DMS53 (cell line): ENCODE data around the gene LRBA.
A peak's percentile ranks its signal among the peaks of the same experiment; 100 is the strongest.

ENCODE experiments used
- DNase-seq: peaks from one replicate; lab custom pipeline; 2025; lab: John Stamatoyannopoulos, UW

LRBA gene

DNA sequence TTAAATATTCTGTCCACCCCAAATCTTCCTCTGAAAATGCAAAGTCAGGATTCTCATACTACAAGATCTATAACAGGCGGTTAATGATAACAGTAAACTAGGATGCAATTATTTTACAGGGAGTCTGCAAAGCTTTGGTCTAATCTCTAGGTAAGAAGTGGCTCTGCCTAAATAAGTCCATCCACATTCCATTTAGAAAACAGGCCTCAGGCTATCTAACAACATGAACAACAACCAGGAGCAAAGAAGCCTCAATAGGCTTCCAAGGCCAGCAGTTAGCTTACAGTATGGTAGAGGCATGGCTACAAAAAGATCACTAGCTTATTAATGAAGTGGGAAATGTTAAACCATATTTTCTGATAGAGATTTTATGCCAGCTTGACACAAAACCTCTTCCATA lies 426.8 kb downstream of the LRBA start:
- DNase-seq = no peak

DNA sequence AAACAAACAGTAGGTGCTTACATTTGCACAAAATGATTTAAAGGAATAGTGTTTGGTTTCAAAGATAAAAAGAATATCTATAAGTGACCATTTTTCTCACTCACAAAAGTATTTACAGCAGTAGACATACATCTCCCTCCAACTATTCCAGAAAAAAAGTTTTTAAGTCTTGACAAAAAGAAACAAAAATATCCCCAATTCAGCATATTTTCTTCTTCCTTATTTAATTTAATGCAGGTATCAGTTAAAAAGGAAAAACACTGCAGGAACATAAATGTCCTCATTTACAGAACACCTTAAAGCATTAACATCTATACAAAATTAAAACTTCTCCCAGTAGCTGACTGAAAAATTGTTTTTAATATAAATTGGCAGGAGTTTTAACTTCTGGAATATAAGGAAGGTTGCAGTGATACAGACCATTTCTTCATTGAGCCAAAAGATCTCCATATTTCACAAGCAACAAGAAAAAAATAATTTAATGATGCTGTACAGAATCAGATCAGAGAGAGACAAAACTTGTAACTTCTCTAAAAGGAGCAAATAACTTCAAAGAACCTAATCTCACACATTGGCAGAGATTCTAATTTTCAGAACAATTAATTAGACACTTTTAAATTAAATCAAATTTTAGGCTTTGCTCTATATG lies 428.8 kb downstream of the LRBA start:
- DNase-seq = no peak

DNA sequence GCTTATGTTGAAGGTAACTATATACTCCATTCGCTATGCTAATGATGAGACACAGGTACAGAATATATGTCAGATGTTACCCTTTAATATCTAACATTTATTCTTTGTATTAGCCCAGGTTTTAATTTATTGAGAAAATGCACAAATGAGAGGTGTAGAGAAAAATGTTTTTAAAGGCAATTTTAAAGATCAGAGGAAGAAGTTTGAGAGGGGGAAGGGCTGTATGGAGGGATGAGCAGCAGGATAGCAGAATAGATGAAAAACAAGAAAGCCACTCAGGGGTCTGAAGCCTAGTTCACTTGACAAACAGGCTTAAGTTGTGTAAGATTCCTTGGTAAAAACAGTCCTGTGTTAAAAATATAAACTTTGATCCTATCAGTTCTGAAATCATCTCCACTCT lies 429.5 kb downstream of the LRBA start:
- DNase-seq = no peak

DNA sequence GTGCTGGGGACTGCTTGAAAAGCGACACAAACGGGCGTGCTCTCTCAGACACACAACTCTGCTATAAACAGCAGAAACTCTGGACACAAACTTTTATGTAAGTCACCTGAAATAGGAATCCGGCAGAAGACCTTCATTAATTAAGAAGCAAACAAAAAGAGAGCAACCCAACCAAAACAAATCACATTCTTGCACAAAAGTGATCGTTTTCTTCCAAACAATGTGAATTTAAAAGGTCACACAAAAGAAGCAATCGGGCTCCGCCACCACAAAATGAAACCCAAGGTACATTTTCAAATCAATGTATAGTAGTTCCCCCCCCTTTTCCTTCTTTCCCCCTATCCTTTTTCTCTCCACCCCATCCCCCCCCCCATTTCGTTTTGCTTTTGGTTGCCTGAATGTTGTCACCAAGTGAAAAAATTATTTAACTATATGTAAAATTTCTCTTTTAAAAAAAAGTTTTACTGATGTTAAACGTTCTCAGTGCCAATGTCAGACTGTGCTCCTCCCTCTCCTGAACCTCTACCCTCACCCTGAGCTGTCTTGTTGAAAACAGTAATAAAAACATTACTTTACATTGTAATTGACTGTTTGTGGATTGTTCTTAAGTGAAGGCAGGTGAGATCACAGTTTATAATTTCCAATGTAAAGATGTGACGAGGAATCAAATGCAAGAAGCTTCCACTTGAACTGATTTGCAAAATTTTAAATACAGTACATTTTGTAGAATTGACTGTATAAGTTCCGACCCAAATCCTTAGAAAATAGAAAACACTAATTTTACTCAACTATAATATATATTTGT lies 430.8 kb downstream of the LRBA start:
- DNase-seq = no peak

DNA sequence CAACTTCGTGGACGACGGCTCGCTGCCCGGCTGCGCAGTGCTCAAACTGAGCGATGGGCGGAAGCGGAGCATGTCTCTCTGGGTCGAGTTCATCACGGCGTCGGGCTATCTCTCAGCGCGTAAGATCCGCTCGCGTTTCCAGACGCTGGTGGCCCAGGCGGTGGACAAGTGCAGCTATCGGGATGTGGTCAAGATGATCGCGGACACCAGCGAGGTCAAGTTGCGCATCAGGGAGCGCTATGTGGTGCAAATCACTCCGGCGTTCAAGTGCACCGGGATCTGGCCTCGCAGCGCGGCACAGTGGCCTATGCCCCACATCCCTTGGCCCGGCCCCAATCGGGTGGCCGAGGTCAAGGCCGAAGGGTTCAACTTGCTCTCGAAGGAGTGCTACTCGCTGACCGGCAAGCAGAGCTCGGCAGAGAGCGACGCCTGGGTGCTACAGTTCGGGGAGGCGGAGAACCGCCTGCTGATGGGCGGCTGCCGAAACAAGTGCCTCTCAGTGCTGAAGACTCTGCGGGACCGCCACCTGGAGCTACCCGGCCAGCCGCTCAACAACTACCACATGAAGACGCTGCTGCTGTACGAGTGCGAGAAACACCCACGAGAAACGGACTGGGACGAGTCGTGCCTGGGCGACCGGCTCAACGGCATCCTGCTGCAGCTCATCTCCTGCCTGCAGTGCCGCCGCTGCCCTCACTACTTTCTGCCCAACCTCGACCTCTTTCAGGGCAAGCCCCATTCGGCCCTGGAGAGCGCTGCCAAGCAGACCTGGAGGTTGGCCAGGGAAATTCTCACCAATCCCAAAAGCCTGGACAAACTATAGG lies 431.6 kb downstream of the LRBA start:
- peak; percentile 2 for DNase-seq

DNA sequence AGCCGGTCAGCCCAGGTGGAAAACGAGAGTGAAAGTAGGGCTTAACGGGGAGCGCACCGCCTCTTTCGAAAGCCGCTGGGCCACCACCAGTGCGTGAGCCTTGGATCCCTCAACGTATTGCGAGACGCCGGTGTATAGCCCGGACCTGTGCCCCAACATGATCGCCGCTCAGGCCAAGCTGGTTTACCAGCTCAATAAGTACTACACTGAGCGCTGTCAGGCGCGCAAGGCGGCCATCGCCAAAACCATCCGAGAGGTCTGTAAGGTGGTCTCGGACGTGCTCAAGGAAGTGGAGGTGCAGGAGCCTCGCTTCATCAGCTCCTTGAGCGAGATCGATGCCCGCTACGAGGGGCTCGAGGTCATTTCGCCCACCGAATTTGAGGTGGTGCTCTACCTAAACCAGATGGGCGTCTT lies 432.2 kb downstream of the LRBA start:
- no peak for DNase-seq

DNA sequence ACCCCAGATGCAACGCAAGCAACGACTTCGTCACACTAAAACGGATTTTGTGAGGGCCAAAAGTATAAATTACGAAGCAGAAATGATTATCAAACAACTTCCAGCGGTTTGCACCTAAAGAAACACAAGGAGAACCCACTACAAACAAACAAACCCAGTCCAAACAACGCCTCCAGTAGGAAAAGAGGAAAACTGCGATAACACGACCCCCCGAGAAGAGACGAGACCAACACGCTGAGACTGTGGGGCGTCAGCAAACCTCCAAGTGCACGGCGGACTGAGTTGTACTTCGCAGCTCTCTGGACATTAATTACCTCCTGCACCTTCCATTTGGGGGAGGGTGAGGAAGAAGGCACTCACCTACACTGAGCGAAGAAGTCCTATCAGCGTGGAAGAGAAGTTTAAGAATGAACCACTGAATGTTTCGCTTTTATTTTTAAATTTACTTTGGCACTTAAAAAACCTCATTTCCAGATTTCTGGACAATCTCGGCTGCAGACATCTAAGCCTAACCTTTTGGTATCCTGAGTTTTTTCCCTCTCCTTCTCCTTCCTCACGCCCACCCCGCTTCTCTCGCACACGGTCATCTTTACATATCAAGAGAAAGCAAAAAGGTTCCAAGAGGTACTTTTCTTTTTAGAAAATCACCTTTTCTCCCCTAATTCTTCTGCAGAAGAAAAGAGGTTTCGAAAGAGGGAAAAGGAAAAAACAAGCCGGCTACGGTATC lies 432.8 kb downstream of the LRBA start, which contains the start of gene MAB21L2:
Gene MAB21L2, plus strand, starts transcription at position 6 of the 727 bp plus-strand sequence. CDS start 879 bp downstream, outside the sequence.
- no peak for DNase-seq

DNA sequence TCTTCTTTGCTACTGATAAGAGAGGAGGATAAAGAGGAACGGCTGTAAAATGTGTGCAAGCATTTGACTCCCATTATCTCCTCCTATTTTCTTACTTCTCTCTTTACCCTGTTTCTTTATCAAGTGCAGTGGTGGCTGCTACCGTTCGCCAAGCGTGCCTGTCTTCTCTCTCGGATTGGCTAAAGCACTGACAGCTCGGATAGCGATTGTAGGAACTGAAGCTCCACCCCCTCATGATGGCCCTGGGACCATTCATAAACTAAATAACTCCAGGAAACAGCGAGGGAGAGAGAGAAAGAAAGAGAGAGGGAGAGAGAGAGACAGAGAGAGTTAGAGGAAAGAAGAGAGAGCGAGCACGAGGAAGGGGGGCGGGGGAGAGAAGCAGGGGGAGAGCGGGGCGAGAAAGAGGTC lies 433.4 kb downstream of the LRBA start:
- no peak for DNase-seq

DNA sequence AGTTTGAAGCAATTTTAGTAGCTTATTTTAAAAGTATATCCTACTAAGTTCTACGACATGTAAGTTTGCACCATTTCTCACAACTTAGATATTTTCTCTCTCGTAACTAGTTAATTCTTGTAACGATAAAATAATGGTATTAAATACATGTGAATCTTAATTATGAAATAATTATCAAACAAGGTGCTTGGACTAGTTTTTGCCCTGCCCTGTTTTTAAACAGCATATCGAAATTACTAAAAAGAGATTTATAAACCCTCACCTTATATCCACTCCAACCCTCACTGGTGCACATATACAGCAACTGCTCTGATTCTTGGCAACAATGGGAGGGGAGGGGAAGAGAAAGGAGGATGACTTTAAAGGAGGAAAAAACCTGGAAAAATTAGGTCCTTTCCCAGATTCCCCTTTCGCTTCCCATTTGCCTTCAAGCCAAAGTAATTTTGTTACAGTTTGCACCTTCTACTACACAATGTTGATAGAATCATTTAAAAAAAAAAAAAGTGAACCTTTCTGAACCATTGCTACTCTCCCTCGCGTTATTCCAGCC lies 434.0 kb downstream of the LRBA start:
- DNase-seq = no peak

DNA sequence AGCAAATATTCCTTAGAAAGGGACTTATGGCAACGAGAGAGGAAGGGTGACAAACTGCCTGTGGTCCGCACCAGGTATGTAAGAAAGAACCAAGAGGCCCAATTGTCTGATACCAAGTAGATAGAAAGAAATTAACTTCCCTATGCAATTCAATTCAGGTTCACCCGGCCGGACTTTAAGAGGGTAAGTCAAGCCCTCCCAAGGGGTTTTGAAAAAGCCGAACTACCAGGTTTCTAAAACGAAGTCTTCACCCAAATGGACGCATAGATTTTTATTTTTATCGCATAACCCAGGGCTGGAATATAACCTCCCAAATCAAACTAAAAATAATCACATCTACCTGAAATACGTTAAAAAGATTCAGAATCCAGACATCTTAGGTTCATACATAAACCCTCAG lies 434.8 kb downstream of the LRBA start:
- DNase-seq = no peak

DNA sequence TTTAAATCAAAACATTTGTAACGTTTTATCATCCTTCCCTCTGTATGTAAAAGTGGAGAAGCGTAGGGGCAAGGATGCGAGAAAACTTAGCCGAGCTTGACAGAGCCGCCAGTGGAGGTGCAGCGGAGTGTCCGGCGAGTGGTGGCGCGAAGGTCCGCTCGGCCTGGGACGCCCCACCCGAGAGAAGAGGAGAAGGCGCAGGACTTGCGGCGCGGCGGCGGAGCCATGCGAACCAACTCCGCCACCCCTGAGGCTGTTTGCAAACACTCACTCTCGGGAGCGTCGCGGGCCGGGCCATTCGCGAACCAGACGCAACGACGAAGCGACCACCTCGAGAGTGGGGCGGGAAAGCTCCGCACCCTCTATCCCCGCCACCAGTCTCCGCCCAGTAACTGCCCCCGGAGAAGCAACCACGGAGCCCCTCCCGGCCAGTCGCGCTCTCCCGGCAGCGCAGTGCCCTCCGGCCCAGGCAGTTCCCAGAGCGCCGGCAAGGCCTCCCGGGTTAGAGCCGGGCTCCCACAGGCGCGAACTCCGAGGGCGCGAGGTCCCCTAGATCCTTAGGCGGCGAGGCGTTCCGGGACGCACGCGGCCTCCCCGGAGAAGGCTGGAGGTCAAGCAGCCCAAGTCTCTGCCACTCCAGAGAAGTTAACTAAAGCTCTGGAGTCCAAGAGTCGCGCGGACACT lies 435.4 kb downstream of the LRBA start:
- DNase-seq = no peak

DNA sequence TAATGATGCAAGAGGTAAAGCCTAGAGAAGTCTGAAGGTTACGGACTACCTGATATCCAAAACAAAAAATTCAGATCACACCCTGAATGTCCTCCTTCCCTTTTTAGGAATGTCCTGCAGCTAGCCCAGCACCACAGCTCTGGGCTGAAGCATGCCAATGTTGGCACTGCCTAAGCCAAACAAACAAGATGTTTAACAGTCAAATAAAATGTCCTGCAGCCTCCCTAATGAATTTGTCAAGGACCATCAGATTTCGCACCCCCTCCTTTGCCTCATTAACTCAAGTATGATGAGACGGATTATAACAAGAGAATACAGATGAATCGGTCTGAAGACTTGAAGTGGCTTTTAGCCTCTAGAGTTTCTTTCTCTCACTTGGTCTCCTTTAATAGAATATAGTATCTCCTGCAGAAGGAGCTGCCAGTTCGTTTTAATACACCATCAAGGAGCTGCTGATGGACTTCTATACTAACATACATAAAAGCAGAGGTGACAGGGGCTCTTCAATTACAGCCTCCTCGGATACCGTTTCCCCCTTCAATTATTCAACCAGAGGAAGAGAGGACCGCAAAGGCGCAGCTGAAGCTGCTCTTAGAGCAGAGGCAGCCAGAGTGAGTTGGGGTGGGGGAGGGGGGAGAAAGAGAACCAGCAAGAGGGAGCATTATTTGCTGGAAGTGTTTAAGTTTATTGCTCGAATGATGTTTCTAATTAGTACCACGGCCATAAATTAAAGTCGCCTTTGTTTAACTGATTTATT lies 436.2 kb downstream of the LRBA start:
- peak; percentile 27 for DNase-seq

DNA sequence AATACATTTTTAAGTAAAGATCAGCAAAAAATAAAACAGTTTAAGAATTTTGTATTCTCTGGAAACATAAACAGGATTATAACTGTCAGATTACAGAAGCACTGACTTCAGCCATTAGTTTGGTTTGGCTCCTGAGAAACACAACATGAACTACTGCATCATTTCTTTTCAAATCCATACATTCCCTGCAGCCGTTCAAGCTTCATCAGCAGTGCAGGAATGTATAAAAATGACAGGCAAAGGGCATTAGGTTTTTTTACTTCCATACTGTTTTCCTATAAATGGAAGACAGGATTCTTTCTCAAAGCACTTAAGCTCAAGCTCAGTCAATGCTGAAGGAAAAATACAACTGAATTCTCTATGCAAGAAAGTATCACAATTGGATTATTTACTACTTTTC lies 437.3 kb downstream of the LRBA start:
- DNase-seq = no peak

DNA sequence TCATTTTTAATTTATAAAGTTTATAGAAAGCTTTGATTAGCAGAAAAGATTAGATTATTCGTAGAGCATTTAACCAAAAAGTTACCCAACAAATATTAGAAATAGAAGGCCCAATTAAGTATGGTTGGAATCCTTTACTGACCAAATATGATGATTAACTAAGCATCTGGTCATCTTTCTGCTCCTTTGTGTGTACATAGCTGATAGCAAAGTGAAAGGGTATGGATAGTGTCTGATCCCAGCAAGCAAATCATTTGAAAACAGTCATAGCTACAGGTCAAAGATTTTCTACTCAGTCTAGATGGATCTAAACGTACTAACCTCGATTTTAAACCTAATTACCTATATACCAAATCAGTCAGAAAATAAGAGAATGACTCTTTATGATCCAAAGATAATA lies 440.4 kb downstream of the LRBA start:
- peak; percentile 1 for DNase-seq

DNA sequence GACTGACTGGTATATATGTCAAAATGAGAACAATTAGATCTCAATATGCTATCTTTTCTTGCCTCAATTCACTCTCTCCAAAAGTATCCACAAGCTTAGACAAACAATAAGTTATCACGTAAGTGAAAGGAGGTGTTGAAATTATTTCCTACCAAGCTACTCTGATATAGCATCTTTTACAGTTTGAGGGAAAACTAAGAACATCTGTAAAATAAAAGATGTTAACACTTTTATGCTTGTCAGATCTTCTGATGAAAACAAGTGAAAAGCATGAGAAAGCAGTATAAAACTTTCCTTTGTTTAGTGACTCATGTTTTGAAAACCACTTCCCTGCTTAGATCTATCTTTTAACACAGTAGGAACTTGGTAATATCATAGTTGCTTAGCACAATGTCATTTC lies 441.6 kb downstream of the LRBA start:
- DNase-seq = peak; percentile 10

DNA sequence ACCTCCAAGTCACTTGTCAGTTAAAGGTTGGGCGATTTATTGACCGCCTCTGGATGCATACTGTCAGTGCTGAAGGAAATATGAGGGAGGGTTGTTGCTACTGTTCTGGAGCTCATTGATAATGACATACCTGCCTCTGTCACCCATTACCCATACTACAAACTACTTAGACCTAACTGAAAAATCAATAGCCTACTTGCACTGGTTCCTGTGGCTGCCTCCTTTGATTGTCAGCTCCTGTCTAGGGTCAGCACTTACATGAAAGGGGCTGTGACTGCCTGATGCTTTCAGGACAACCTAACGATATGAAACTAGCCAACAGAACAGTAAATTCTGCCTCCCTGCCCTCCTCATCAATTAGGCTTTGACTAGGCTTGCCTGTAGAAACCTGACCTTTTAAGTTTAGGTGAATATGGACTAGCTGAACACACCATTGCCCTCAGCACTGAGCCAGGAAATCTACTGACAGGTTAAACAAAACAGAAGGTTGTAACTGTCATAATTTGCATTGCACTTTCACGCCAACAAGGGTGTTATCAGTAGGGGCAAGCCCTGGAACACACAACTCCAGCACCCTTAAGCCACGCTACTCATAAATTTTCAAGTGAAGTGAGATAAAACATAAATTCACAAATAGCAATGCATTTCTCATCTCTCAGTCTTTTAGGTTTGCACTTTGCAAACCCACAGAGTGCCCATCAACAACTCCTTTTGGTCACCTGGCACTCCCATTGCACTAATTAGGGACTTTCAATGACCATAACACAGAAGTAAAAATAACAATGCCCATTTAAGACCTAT lies 442.2 kb downstream of the LRBA start:
- DNase-seq = no peak

DNA sequence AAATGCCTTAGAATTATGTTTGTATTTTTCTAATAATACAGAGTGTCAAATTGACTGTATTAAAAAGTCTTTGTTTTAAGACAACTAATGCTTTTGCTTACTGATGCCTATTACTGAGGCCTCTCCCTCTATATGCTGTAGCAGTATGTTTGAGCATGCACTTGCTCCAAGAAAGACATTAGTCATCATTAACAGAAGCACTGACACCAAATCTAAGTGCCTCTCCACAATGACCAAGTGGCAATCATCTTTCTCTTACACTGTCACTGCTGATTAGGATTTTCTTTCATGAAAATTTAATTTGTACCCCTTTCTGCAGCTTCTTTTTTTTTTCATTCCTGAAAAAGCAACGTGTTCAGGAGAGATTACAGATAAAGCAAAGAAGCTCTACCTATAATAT lies 444.2 kb downstream of the LRBA start:
- DNase-seq = peak; percentile 66

DNA sequence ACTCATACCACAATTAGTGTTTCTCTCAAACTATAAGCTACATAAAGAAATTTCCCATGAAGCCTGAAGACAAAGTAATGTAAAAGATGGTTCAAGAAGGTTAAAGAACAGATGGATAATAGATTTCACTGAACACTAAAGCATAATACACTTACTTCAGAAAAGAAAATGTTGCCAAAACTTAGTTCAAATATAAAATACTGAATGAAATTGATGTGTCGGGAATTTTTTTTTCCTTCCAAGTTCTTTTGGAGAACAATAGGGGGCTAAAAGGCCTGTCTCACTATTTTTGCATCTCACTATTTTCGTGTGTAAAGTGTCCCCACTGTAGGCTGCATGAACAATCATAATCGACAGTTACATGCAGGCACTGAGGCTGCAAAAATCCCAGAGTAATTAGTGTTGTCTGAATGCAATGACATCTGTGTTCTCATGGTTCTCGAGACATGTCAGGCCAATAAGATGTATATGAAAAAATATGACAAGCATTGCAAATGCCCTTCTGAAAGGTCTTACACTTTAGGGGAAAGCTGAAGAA lies 445.0 kb downstream of the LRBA start:
- peak; percentile 10 for DNase-seq

DNA sequence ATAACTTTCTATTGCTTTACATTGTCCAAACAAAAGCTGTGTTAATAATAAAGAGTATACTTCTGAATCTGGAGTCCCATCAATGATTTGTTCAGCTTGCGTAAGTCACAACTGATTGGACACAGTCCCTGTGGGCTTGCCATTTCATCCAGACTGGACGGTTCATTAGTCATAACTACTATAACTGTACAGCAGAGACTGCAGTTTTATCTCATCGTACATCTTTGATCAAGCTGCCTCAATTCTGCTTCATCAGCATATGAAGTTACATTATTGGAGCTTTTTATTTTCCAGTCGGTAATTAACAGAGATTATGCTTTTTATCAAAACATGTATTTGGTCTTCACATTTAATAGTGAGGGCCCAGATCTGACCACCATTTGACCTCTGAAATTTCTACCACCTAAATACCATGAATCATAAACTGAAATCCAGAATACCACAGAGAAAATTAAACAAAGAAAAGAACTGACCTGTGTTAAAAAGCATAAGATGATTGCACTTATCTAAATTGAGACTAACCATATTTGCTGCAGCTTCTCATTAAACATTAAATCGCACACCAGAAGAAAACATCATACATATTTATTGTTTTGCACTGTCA lies 445.6 kb downstream of the LRBA start:
- peak; percentile 94 for DNase-seq
